H1 (cell line): Measurements from ENCODE around the gene TP53I3. TPM values are rescaled to one million over a fixed set of nuclear protein-coding genes. Genes with fewer than 3 reads are reported as not detected.
"Not testable (repeated sequence)": the region's sequence is repeated elsewhere in the genome, so short reads cannot be mapped to it uniquely, and the experiment has no call there.

Experiments used
- CTCF ChIA-PET: fragments of 300-600 bp; sonication (Branson Sonifier 250); formaldehyde crosslinking; loops from one replicate; lab custom pipeline; 2021; ENCODE audit not compliant: partially characterized antibody; lab: Charles Lee
- POLR2A ChIA-PET: fragments of 300-600 bp; sonication (Branson Sonifier 250); formaldehyde crosslinking; loops from one replicate; lab custom pipeline; 2021; ENCODE audit warnings: inconsistent platforms; ENCODE audit not compliant: partially characterized antibody; lab: Charles Lee
- DNase-seq, 2 experiments: peaks; one replicate each; pipeline versions ENCODE4 v3.0.0 to v3.0.0-alpha.2; 2010 to 2022; ENCODE audit warnings: low spot score in 2 of 2, low read depth in 1 of 2, mixed read lengths in 1 of 2
- FAIRE-seq: peaks from 2 replicates; lab custom pipeline; 2011; peaks lifted over from hg19 to GRCh38; lab: Jason Lieb, UNC
- H2AFZ ChIP-seq: 2 replicates; pipeline ENCODE4 v1.8.1; 2012; ENCODE audit warnings: low read length, inconsistent platforms
- H2AK5ac ChIP-seq: 2 replicates; pipeline ENCODE4 v1.6.1; 2013; ENCODE audit warnings: low read depth, low read length
- H2BK120ac ChIP-seq: replicated peaks from 2 replicates; pipeline ENCODE3; 2013; ENCODE audit warnings: low read depth, low read length, inconsistent platforms
- H2BK12ac ChIP-seq: 2 replicates; pipeline ENCODE4 v1.6.1; 2013; ENCODE audit warnings: low read depth, low read length
- H2BK15ac ChIP-seq: 2 replicates; pipeline ENCODE4 v1.6.1; 2013; ENCODE audit warnings: low read length
- H2BK20ac ChIP-seq: 2 replicates; pipeline ENCODE4 v1.6.1; 2013; ENCODE audit warnings: low read length
- H2BK5ac ChIP-seq: 2 replicates; pipeline ENCODE4 v1.6.1; 2013; ENCODE audit warnings: low read depth, low read length
- H3K14ac ChIP-seq: 2 replicates; pipeline ENCODE4 v1.6.1; 2013; ENCODE audit warnings: inconsistent platforms; ENCODE audit not compliant: insufficient read length
- H3K18ac ChIP-seq: 2 replicates; pipeline ENCODE4 v1.6.1; 2013; ENCODE audit warnings: low read length; ENCODE audit errors: extremely low read depth
- H3K23ac ChIP-seq: 2 replicates; pipeline ENCODE4 v1.6.1; 2013; ENCODE audit warnings: inconsistent platforms; ENCODE audit not compliant: insufficient read length
- H3K23me2 ChIP-seq: 2 replicates; pipeline ENCODE4 v1.6.1; 2013; ENCODE audit warnings: low read depth, low read length
- H3K27ac ChIP-seq: 2 replicates; pipeline ENCODE4 v1.6.1; 2011; ENCODE audit warnings: low read depth, low read length, inconsistent platforms
- H3K27me3 ChIP-seq, 4 experiments: replicated peaks in 1 of 4; 1 replicate in 1 of 4; 2 replicates in 3 of 4; pipeline versions ENCODE4 v1.6.1 to v1.8.1; 2011 to 2013; ENCODE audit warnings: low read length in 3 of 4, mild to moderate bottlenecking in 3 of 4, inconsistent platforms in 2 of 4, mixed read lengths in 2 of 4, moderate library complexity in 1 of 4; ENCODE audit not compliant: control insufficient read depth in 3 of 4, insufficient read depth in 3 of 4; ENCODE audit errors: extremely low read depth in 1 of 4
- H3K36me3 ChIP-seq, 4 experiments: 2 replicates each; pipeline versions ENCODE4 v1.6.1 to v1.8.1; 2011 to 2013; ENCODE audit warnings: mild to moderate bottlenecking in 4 of 4, low read length in 3 of 4, moderate library complexity in 2 of 4, control low read depth in 1 of 4, inconsistent platforms in 1 of 4; ENCODE audit not compliant: insufficient read depth in 4 of 4, control insufficient read depth in 2 of 4
- H3K4ac ChIP-seq: replicated peaks from 2 replicates; pipeline ENCODE3; 2013; ENCODE audit warnings: low read length, low read depth, mixed read lengths, inconsistent platforms; ENCODE audit not compliant: insufficient read length
- H3K4me1 ChIP-seq, 4 experiments: replicated peaks in 1 of 4; 1 replicate in 1 of 4; 2 replicates in 3 of 4; pipeline versions ENCODE4 v1.6.1 to v1.8.1; 2011 to 2013; ENCODE audit warnings: low read length in 3 of 4, inconsistent platforms in 2 of 4, mixed read lengths in 1 of 4; ENCODE audit not compliant: insufficient read depth in 4 of 4, control insufficient read depth in 3 of 4
- H3K4me2 ChIP-seq, 2 experiments: 2 replicates each; pipeline versions ENCODE4 v1.6.1 to v1.8.1; 2011 to 2013; ENCODE audit warnings: low read depth in 2 of 2, low read length in 2 of 2, control low read depth in 1 of 2, inconsistent platforms in 1 of 2, mild to moderate bottlenecking in 1 of 2; ENCODE audit not compliant: insufficient read depth in 1 of 2
- H3K4me3 ChIP-seq, 4 experiments: fragments of 200-600, 300-600 bp in 1 of 4; sonication (generic), shearing (Covaris generic), sonication (Bioruptor Twin) in 1 of 4; 2 replicates each; pipeline versions ENCODE4 v1.5.1 to v1.8.1; 2011 to 2016; ENCODE audit warnings: low read length in 4 of 4, low read depth in 3 of 4, control low read depth in 2 of 4, inconsistent platforms in 2 of 4, mild to moderate bottlenecking in 2 of 4, mixed read lengths in 1 of 4, moderate library complexity in 1 of 4; ENCODE audit not compliant: insufficient read depth in 2 of 4; ENCODE audit errors: extremely low read depth in 1 of 4
- H3K56ac ChIP-seq: replicated peaks from 2 replicates; pipeline ENCODE3; 2013; ENCODE audit warnings: low read depth, mild to moderate bottlenecking, mixed read lengths, low read length, inconsistent platforms; ENCODE audit not compliant: insufficient read length
- H3K79me1 ChIP-seq: 2 replicates; pipeline ENCODE4 v1.6.1; 2013; ENCODE audit warnings: low read depth, low read length, control low read depth
- H3K79me2 ChIP-seq, 2 experiments: 2 replicates each; pipeline versions ENCODE4 v1.6.1 to v1.8.1; 2012 to 2013; ENCODE audit warnings: low read length in 2 of 2, mild to moderate bottlenecking in 2 of 2, inconsistent platforms in 1 of 2; ENCODE audit not compliant: insufficient read depth in 2 of 2, control insufficient read depth in 1 of 2
- H3K9ac ChIP-seq, 4 experiments: replicated peaks in 1 of 4; 1 replicate in 1 of 4; 2 replicates in 3 of 4; pipeline versions ENCODE4 v1.6.1 to v1.8.1; 2011 to 2013; ENCODE audit warnings: low read depth in 3 of 4, low read length in 3 of 4, control low read depth in 2 of 4, mild to moderate bottlenecking in 2 of 4, moderate library complexity in 2 of 4, inconsistent platforms in 1 of 4; ENCODE audit errors: extremely low read depth in 1 of 4
- H3K9me3 ChIP-seq, 2 experiments: 2 replicates each; pipeline versions ENCODE4 v1.6.1 to v1.8.1; 2012 to 2013; ENCODE audit warnings: mild to moderate bottlenecking in 2 of 2, moderate library complexity in 2 of 2, control low read depth in 1 of 2, inconsistent platforms in 1 of 2, low read depth in 1 of 2, low read length in 1 of 2, mixed read lengths in 1 of 2; ENCODE audit not compliant: insufficient read depth in 2 of 2
- H4K20me1 ChIP-seq, 2 experiments: replicated peaks in 1 of 2; 2 replicates each; pipeline versions ENCODE3 to v1.8.1; 2011 to 2013; ENCODE audit warnings: inconsistent platforms in 2 of 2, low read length in 2 of 2, mild to moderate bottlenecking in 1 of 2; ENCODE audit not compliant: insufficient read depth in 2 of 2, control insufficient read depth in 1 of 2
- H4K5ac ChIP-seq: 2 replicates; pipeline ENCODE4 v1.6.1; 2013; ENCODE audit warnings: low read length, low read depth, mixed read lengths, inconsistent platforms; ENCODE audit not compliant: insufficient read length
- H4K8ac ChIP-seq: 2 replicates; pipeline ENCODE4 v1.8.0; 2013; ENCODE audit warnings: mild to moderate bottlenecking, moderate library complexity, low read length, inconsistent platforms; ENCODE audit not compliant: insufficient read depth; ENCODE audit errors: extremely low read depth
- H4K91ac ChIP-seq: replicated peaks from 2 replicates; pipeline ENCODE3; 2013; ENCODE audit warnings: low read length, mixed read lengths, inconsistent platforms; ENCODE audit not compliant: insufficient read length
- WGBS, 2 experiments: shearing (Covaris generic) in 1 of 2; methylation state at CpG; one replicate each; pipeline versions ENCODE4 v1.1.6 to v1.1.7; 2013 to 2015; ENCODE audit warnings: low lambda C conversion rate in 2 of 2, mixed read lengths in 2 of 2, inconsistent platforms in 1 of 2, low coverage in 1 of 2, missing lambda C conversion rate in 1 of 2; ENCODE audit not compliant: insufficient replicate concordance in 2 of 2, insufficient coverage in 1 of 2, insufficient read length in 1 of 2; ENCODE audit errors: extremely low coverage in 1 of 2, missing lambda C conversion rate in 1 of 2; 5-methylcytosine and 5-hydroxymethylcytosine counted together
- polyA plus RNA-seq, 7 experiments: library from polyadenylated mRNA; depleted of rRNA in 3 of 7; stranded (reverse) in 5 of 7; unstranded in 2 of 7; fragments of >200 nt in 5 of 7; fragments of 200-250 nt in 2 of 7; gene quantifications; 1 replicate in 5 of 7; 2 replicates in 1 of 7; 4 replicates in 1 of 7; pipeline versions ENCODE4 v1.2.1 to v1.2.3, GENCODE V29; 2011 to 2013; ENCODE audit warnings: missing spikeins in 2 of 7, mixed read lengths in 2 of 7
- total RNA-seq: library from RNA; stranded (reverse); fragmentation: NEBNext Ultra II Directional; extraction: Animal tissue kit (Norgen Biotek cat#: 25700); gene quantifications from 2 replicates; pipeline ENCODE4 v1.2.1, GENCODE V29; 2021

Gene TP53I3
- total and polyA plus RNA-seq, 2 of the 8 experiments (the other 6 are each of a cell fraction or from before 2014, with no cell fraction given): 29.4 to 34.5 TPM

- H2BK5ac ChIP-seq, H3K4me2 ChIP-seq, H3K4me1 ChIP-seq, H2AFZ ChIP-seq, H2BK20ac ChIP-seq, H3K18ac ChIP-seq, H4K8ac ChIP-seq, H3K4ac ChIP-seq, H3K56ac ChIP-seq, H4K20me1 ChIP-seq, H3K36me3 ChIP-seq, H4K91ac ChIP-seq, H2AK5ac ChIP-seq, H2BK15ac ChIP-seq, H3K79me2 ChIP-seq, H2BK12ac ChIP-seq, DNase-seq, H3K9ac ChIP-seq, POLR2A ChIA-PET, H2BK120ac ChIP-seq, H4K5ac ChIP-seq, H3K23ac ChIP-seq, H3K14ac ChIP-seq, H3K4me3 ChIP-seq, FAIRE-seq, CTCF ChIA-PET, H3K27ac ChIP-seq, H3K27me3 ChIP-seq, H3K79me1 ChIP-seq, H3K9me3 ChIP-seq, H3K23me2 ChIP-seq: not testable (repeated sequence)
- WGBS, 2 experiments: 84% methylated on average over 5 of the region's 5 CpGs; no CpG with 5 or more reads in 1 of the 2 experiments
Observed at GRCh38 chr2:24093270-24093669, 8.6 kb upstream of the TP53I3 start.
